Skin epidermis (tissue), 12 donors: ENCODE data around the gene RASGRP3.
A peak's percentile ranks its signal among the peaks of the same experiment; 100 is the strongest.
"Not testable (repeated sequence)": the region's sequence is repeated elsewhere in the genome, so short reads cannot be mapped to it uniquely, and the experiment has no call there.

Experiments used
- H3K27ac ChIP-seq, 21 experiments: fragments of 200-600 bp; sonication (generic) in 11 of 21; one replicate each; pipeline ENCODE4 v1.5.0; 2020; ENCODE audit warnings: mild to moderate bottlenecking in 3 of 21, inconsistent platforms in 2 of 21, moderate library complexity in 2 of 21
- H3K4me3 ChIP-seq, 7 experiments: fragments of 200-600 bp; sonication (generic) in 2 of 7; one replicate each; pipeline ENCODE4 v1.5.0; 2020; ENCODE audit warnings: inconsistent platforms in 2 of 7, mild to moderate bottlenecking in 2 of 7, moderate library complexity in 1 of 7

RASGRP3 gene

DNA sequence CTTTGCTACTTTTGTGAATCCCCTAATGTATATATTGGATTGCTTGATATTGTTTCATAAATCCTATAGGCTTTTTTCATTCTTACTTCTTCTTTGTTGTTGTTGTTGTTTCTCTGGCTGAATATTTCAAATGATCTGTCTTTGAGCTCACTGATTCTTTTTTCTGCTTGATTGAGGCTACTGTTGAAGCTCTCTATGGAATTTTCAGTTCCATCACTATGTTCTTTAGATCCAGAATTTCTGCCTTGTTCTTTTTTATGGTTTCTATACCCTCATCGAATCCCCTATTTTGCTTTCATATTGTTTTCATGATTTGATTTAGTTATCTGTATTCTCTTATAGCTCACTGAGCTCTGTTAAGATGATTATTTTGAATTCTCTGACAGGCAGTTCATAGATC, 24.6 kb upstream of the RASGRP3 start:
- no peak overlapping the region for H3K4me3 ChIP-seq
- H3K27ac ChIP-seq: no peak overlapping the region

GRCh38 chr2:33452545-33452944, 23.9 kb upstream of the RASGRP3 start:
- Histone ChIP-seq H3K27ac (no peak overlapping the region), H3K4me3 (no peak overlapping the region)

GRCh38 chr2:33453905-33454479, 22.5 kb upstream of the RASGRP3 start:
- no peak overlapping the region for H3K4me3 ChIP-seq

GRCh38 chr2:33457556-33458247, 18.7 kb upstream of the RASGRP3 start:
- H3K27ac ChIP-seq: no peak overlapping the region
- H3K4me3 ChIP-seq: no peak overlapping the region

More at GRCh38 chr2:33453905-33454479, 22.5 kb upstream of the RASGRP3 start:
- H3K27ac ChIP-seq: no peak overlapping the region

DNA sequence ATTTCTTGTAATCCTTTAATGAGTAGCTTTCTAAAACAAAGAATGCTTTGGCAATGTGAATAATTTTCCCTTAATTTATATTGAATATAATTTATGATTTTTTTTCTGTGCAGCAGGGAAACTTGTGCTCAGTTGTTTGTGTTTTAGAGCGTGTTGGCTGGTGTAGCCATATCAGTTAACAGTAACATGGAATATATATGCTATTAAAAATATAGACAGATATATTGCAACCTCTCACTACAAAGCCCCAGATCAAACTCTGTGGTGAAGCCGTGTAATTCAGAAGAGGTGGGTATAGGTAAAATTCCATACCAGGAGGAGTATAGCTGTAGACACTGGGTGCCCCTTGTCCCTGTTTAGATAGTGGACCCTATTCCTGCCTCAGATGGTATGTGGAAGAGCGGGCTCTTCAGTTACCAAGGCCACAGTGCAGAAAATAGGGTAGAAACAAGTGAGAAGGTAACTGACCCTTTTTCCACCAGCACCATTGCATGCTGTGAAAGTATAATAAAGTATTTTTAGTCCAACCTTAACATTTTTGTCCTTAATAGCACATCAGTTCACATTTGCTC, 18.1 kb upstream of the RASGRP3 start:
- H3K27ac ChIP-seq: no peak overlapping the region
- no peak overlapping the region for H3K4me3 ChIP-seq

DNA sequence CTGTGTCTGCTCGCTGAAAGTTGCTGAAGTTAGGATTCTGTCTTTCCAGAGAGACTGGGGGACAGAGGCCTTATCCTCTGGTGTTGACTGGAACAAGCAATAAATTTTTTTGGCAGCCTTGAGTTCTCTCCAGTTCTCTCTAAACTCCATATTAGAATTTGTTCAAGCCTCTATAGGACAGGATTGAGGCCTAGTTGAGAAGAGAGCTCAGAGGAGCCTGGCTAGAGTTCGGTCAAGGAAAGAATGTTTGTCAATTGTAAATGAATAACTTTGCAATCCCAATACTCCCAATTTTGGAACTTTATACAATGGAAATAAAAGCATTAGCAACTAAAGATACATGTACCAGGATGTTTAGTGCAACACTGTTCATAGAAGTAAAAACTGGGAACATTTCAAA, 16.7 kb upstream of the RASGRP3 start:
- H3K4me3 ChIP-seq: no peak overlapping the region
- H3K27ac ChIP-seq: no peak overlapping the region

DNA sequence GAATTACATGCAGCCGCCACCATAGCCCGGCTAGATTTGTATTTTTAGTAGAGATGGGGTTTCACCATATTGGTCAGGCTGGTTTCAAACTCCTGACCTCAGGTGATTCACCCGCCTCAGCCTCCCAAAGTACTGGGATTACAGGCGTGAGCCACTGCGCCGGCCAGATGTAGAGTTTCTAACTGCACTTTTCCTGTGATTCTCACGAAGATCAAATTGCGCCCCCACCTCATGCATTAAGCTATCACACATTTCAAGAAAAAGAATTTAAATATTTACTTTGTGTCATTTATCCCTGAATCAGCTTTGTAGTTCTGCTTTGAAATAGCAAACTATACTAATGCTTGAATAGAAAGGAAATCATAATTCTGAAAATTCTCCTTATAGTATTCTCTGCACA, 13.9 kb upstream of the RASGRP3 start:
- H3K4me3 ChIP-seq, H3K27ac ChIP-seq: not testable (repeated sequence)

GRCh38 chr2:33467413-33467812, 9.0 kb upstream of the RASGRP3 start:
- Histone ChIP-seq H3K4me3 (no peak overlapping the region), H3K27ac (no peak overlapping the region)

GRCh38 chr2:33469238-33469637, 7.2 kb upstream of the RASGRP3 start:
- H3K27ac ChIP-seq: no peak overlapping the region

GRCh38 chr2:33475224-33476130, 972 bp upstream of the RASGRP3 start:
- peak overlapping the region in 20 of 21 experiments; percentile 38 to 95 (median 84) for H3K27ac ChIP-seq

More at GRCh38 chr2:33469238-33469637, 7.2 kb upstream of the RASGRP3 start:
- no peak overlapping the region for H3K4me3 ChIP-seq

GRCh38 chr2:33476793-33477190, 343 bp downstream of the RASGRP3 start:
- peak overlapping the region; percentile 34 to 61 (median 52) for H3K4me3 ChIP-seq
- peak overlapping the region in 20 of 21 experiments; percentile 24 to 95 (median 84) for H3K27ac ChIP-seq

More at GRCh38 chr2:33475224-33476130, 972 bp upstream of the RASGRP3 start:
- H3K4me3 ChIP-seq: peak overlapping the region; percentile 34 to 61 (median 52)

DNA sequence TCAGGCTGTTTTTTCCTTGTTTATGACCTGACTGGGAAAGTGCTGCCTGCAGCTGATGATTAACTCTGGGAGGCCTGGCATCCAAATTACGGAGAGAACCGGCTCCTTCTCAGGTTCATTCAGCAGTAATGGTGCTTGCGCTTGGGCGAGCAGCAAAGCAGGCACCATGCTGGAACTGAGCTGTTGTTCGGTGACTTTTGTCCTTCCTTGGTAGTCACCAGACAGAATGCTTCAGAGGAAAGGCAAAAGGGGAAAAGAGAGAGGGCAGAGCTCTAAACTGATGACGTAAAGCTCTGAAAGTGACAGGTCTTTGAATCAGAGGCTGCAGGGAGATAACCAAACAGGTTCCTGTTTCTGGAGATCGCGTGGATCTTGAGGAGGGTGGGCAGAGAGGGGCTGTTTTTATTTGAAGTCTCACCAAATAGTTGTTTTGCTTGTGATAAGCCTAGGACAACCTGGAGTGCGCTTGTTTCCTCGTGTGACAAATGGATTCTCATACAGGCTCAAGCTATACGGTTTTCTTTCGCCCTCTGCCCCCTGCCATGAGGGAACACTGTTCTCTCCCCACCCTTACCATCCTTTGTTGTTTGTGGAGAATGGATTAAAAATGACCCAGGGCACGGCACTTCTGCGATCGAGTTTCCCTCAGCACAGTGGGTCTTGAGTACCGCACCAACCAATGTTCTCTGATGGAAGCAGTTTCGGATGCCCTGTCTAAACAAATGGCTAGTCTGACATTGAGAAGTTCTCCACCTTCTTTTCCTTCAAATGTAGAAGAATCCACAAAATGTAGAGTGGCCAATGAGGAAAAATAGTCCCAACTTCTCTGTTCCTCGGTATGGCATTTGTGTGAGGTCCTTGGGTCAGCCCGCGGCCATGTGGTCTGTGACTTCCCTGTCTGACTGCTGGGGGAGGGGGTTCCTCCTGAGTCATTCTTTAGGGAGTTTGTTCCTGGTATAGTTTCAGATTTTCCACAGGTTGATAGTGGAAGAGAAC, 1.3 kb downstream of the RASGRP3 start:
- peak overlapping the region in 4 of 7 experiments; percentile 10 to 52 (median 42) for H3K4me3 ChIP-seq

DNA sequence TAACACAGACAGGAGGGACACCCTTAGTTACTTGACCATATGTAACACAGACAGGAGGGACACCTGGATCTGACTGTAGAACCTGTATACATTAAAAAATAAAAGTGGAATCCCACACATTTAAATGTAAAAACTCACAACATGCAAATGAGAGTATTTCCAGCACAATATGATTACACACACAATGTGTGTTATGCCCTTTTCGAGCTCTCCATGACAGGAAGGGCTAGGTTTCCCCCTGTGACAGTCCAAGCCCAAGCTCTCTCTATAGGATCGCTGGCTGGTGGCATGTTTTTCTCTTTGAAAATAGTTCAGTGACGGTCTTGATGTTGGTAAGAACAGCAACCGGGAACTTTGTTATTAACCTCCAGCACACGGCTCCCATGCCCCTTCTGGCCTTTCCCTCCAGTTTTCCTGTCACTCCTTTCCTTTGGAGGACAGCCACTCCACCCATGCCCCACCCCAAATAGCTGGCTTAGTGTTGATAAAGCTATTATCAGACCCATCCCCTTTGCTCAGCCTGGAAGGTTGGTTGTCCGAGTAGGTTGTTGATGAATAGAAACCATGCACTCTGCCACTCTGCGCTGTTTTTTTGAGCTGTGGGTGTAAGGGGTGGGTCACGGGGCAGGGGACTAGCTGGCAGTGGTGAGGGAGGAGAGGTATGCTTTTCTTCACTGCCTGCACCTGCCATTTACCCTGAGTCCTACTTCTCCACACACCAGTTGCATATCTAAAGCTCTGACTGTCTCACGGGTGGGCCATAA, 2.7 kb downstream of the RASGRP3 start:
- Histone ChIP-seq H3K4me3 (no peak overlapping the region), H3K27ac (peak overlapping the region in 5 of 21 experiments; percentile 3 to 41 (median 29))

More for the DNA sequence above, 1.3 kb downstream of the RASGRP3 start:
- peak overlapping the region in 15 of 21 experiments; percentile 4 to 95 (median 85) for H3K27ac ChIP-seq

- H3K4me3 ChIP-seq: no peak overlapping the region
- H3K27ac ChIP-seq: no peak overlapping the region
Measured at GRCh38 chr2:33482518-33482917, 6.1 kb downstream of the RASGRP3 start.

DNA sequence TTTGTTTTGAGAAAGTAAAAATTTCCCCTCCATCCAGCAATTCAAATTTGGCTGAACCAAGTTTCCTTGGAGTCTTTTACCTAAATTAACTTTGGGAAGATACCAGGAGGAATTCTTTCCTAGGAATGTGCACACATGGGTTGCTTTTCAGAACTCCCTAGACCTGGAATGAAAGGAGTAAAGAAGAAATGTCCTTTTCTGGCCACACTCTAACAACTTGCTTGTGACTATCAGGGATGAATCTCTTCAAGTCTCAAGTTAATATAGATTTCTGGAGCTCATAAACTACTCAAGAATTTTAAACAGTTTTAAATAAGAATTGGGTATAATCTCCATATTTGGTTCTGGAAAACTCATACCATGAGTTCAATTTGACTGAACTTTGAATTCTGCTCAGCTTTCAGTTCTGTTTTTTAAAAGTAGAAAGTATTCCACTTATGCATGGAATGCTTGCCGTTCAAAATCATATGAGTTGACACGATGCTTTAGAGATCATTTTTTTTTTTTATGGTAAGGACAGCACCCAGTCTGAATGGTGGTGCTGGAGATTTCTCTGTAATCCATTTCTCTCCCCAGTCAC, 7.7 kb downstream of the RASGRP3 start:
- Histone ChIP-seq H3K27ac (peak overlapping the region in 4 of 21 experiments; percentile 7 to 49 (median 30)), H3K4me3 (no peak overlapping the region)

DNA sequence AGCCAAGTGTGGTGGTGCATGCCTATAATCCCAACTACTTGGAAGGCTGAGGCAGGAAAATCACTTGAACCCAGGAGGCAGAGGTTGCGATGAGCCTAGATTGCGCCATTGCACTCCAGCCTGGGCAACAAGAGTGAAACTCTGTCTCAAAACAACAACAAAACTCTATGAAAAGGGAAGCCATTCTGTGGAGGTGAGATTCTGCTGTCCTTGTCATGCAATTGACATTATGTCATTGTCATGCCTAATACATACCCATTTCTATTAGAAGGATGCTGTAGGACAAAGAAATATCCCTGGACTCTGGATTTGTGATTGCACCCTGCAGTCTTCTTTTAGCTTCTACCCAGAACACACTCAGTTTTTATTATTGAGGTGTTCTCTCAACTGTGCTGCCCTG, 8.6 kb downstream of the RASGRP3 start:
- H3K27ac ChIP-seq: peak overlapping the region in 3 of 21 experiments; percentile 22 to 37 (median 31)
- no peak overlapping the region for H3K4me3 ChIP-seq

DNA sequence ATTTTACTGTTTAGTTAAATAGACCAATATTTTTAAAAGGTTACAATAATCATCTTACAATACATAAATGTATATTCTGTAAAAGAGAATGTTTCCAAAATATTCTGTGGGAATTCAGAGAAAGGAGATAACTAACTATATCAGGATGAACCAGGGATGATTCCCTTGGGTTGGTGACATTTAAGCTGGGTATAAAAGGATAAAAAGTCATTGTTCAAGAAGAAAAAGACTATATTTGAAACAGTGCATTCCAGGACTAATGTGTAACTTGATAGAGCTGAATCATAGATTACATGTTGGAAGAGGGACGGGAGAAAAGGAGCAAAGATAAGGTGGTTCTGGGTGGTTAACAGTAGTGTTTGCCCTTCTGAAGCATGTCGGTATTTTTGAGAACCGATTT, 10.1 kb downstream of the RASGRP3 start:
- Histone ChIP-seq H3K27ac (no peak overlapping the region), H3K4me3 (no peak overlapping the region)
